Measurements from ENCODE around the gene SULT1C4.

Gene SULT1C4

DNA sequence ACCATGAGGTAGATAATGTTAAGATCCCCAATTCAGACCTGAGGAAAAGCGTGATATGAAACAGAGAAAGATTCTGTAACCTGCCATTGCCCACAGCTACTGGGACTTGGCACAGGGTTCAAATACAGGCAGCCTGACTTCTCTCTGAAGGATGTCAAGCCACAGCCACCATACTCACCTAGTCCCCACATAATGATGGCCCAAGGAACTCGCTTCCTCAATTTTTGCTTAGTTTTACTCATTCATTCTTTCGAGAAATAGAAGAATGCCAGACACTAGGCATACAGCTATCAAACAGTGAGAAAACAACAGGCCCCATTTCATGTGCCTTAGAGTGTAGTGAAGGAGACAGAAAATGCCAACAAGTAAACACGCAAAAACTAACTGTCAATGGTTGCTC, 980 bp upstream of the SULT1C4 start:
- no peak for DNase-seq

DNA sequence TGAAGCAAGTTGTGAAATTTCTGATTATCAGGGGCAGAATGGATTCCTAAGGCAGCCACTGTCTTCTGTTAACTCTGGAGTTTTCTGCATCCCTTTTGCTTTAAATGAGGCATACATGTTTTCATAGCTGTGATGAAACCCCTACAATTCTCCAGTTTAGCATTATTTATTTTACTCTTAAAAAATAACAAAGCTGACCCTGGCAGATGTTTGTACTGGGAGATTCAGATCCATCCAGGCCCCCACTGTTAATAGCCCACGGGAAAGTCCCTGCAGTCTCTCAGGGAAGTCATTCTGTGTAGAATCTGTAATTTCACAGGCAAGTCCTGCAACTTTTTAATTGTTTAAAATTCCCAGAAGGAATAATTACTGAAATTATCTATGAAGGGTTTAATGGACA, 353 bp upstream of the SULT1C4 start:
- DNase-seq: no peak

DNA sequence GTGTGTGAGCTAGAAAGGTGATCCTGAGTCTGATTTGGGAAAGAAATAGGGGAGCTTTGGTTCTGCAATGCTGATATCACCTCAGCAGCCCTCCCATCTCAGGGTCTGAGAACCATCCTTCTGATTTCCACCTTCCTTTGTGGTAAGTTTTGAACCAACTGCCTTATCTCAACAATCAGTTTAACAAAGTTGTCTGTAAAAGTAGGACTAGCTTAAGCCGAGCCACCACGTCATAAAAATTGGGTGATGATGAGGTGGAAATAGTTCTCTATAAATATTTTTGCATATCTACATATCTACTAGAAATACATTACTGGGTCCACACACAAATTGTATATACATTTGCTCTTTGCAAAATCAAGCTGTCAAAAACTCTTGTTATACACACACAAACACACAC, 1.1 kb downstream of the SULT1C4 start:
- DNase-seq: no peak

DNA sequence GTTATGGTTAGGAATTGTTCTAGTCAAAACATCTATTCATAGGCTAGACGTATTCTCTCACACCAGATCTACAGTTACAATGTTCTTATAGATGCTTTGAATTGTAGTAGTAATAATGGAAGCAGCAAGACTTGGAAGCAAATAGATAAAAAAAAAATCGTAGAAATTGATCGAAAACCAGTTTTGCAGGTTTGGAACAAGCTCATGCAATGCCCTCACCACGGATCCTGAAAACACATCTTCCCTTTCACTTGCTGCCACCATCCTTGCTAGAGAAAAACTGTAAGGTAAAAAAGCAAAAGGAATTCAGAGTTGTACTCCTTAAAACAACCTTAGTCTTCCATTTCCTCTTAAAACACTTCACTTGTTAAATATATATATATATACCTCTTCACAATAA, 4.4 kb downstream of the SULT1C4 start:
- no peak for DNase-seq

DNA sequence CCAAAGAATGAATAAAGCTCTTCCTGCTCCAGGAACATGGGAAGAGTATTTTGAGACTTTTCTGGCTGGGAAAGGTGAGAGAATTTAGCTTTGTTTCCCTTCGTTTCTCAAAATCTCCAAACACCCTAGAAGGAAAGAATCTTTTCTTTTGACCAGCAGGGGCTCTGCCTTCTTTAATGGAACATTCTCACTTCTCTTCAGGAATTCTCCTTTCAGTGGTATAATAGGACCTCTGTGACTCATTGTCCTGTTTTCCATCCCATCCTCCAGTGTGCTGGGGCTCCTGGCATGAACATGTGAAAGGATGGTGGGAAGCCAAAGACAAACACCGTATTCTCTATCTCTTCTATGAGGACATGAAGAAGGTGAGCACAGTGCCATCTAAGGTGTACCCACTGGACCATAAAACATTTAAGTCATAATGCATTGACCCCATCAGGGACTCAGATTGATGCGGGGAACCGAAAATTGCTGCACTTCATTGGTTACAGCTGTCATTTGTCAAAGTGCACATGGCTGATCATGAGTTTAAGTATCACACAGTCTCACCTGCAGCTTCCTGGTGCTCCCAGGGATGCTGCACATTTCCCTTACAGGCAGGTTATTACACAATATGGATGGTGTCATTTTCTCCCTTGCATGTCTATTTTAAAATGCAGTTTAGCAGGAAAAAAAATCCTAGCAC, 5.5 kb downstream of the SULT1C4 start:
- DNase-seq: no peak

DNA sequence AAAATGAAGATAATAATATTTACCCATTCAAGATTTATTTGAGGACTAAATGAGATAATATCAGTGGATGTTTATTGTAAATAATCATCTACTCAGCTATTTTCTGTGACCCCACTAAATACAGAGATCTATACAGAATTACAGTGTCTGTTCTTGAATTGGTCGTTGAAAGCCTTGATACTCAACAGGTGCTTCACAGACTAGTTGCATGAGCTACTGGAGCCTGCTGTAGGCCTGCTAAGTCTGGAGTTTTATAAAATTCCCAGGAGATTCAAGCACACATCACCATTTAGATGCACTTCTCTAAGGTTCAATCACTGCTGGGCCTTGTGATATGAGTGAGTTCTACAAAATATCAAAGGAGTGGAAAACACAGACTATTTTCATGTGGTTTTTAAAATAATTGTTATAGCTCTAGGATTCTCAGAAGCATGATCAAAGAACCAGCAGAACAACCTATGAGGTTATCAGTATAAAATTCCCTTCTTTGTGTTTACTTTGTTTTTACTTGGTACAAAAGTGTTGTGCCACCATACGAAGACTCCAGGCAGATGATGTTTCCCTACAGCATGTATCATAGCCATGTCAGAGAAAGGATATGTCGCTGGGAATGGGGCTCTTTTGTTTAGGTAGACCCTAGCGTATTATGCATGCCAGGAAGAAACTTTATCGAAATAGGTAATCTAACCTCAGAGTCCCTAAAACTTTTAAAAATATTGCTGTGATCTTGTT, 7.1 kb downstream of the SULT1C4 start:
- no peak for DNase-seq

DNA sequence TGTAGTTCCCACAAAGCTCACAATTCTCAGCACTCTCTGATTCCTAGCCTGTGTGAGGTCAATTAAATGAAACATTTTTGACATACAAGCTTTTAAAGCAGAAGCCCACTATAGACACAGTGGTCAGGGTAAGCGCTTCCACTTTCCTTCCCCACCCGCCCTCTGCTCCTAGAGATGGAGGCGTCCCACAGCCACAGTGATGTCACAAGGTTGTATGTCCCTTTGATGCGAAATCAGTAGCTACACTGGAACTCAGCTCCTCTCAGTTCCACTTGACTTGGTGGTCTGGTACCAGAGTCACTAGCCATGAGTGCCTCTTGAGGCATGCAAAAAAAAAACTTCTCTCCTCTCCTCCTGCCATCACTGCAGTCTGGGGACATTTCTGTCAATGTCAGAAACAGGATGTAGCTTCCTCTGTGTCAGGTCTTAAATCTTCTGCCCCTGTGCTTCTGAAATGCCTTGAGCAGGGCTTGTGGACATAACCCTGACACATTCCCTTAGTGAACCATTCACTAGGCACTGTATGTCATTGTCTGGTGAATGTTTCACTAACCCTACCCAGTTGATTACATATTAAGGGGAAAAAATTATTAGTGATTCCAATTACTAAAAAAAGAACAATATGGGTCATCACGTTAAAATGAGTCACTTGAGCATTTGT, 7.8 kb downstream of the SULT1C4 start:
- no peak for DNase-seq

DNA sequence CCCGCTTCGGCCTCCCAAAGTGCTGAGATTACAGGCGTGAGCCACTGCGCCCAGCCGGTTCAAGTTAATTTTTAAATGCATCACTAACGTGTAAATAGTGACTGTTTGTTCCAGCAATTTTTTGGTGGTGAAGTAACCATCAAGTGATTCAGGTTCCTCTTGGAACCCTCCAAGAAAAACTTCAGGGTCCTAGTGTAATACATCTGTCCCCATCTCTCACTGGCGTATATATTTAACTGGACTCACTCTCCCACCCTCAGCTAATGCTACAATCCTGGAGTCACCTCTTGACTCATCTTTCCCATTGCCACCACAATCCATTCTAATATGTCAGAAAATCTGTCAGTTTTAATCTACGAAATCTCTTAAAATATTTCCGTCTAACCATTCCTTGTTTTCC, 10.3 kb downstream of the SULT1C4 start:
- DNase-seq: no peak

DNA sequence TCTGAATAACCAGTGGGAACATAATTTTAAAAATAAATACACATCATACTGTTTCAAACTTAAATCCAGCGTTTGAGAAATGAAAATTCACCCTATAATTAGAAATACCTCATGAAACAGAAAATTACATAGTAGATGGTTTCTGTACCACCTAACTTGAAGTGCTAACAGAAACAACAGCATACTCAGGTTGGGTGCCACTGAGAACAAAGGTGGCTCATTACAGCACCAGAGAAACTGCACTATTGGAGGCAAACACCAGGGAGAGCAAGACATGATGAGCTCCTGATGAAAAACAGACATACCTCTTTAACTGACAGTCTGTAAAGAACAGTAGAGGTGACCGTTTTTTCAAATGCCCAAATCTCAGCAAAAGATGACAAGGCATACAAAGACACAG, 12.6 kb downstream of the SULT1C4 start:
- DNase-seq: no peak

DNA sequence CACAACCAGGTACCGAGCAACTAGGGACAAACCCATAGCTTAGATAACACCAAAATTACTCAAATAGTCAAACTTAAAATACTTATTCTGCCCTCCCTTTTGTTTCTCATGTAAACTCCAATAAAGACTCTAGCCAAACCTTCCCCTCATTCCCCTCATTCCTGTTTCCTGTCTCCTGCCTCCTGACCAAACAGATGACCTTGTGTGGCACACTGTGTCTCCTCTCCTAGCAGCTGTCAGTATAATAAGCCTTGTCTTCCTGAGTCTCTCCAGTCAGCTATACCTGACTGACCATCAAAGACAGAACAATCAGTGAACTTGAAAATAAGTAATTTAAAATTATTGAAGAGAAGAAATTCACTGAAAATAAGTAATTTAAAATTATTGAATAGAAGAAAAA, 14.3 kb downstream of the SULT1C4 start:
- DNase-seq: no peak

DNA sequence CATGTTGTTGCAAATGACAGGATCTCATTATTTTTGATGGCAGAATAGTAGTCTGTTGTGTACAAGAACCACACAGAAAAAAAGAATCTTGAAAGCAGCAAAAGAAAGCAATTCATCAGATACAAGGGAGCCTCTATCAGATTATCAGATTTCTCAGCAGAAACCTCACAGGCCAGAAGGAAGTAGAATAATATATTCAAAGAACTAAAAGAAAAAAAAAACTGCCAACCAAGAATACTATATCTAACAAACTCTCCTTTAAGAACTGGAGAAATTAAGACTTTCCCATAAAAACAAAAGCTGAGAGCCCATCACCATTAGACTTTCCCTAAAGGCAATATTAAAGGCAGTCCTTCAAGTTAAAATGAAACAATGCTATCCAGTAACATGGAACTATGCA, 15.4 kb downstream of the SULT1C4 start:
- DNase-seq: no peak

DNA sequence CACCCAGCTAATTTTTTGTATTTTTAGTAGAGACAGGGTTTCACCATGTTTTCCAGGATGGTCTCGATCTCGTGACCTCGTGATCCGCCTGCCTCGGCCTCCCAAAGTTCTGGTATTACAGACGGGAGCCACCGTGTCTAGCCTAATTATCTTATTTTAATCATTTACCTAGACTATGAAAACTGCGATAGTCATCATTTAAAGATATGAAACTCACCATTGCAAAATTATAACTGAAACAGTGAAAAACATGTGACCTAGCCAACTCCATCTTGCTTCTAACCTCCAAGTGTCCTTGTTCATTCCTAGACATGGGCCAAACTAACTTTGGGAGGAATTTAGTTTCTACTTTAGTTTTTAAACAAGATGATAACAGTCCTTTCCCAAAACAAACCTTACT, 17.4 kb downstream of the SULT1C4 start:
- no peak for DNase-seq

DNA sequence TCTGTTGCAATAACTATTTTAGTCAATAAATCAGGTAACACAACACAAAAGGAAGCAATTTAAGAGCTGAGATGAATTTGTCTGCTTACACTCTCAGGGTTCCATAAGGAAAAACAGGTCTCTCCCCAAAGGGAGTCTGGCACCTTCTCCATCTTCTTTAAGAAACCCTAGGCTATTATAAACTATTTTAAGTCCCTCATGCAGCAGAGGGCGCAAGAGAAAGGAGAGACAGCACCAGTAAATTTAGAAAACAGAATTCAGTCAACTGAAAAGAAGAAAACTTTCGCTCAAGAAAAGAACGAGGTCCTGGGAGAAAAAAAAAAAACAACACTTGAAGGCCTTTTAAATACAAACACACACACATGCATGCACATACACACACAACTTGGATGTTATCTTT, 19.1 kb downstream of the SULT1C4 start:
- DNase-seq: peak; percentile 28

DNA sequence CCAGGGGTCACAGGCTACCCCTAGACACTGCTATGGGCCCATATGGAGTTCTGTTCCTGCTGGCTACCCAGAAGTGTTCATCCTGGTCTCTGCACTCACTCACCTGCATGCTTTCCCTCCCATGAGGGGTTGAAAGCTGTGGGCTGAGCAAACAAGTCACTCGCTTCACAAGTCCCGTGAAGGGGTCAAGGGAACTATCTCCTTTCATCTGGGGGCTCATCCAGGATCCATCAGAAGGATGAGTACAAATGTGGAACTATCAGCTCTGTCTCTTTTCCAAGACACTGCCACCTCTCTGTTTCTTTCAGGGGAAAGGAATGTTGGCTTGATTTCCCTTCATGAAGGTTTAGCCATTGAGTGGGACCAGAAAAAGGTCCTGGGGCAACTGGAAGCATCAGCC, 21.7 kb downstream of the SULT1C4 start:
- DNase-seq: no peak

DNA sequence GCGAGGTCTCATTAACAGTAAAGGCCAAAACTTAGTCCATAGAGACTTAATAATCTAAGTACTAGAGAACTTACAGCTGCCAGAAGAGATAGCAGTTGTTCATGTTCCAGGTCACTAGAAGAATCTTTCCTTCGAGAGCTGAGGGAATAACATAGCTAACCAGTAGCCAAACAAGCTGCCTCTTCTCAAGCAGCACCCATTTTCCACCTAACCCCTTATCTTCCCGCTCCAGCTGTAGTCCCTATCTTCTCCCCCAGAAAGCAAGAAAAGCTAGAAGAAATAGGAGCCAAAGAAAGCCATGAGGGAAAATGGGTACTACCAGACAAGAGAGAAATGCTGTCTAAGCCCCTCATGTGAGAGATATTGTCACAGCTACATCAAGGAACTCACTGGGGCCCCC, 24.0 kb downstream of the SULT1C4 start:
- no peak for DNase-seq

DNA sequence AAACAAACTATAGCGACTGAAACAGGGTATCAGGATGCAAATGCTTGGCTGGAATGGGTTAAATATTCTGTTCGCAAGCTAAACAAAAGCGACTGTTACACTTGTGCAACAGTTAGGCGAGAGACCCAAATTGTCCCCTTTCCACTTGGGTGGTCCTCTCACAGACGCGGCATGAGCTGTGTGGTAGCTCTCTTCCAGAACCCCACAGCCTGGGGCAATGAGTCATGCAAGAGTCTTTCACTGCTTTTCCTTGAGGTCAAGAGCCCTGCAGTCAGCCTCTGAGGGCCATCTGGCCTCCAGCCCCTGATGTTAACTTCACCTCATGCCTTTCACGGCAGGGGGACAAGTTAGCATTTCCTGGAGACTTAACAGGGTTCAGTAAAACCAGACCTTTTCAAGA, 25.7 kb downstream of the SULT1C4 start:
- DNase-seq: no peak

DNA sequence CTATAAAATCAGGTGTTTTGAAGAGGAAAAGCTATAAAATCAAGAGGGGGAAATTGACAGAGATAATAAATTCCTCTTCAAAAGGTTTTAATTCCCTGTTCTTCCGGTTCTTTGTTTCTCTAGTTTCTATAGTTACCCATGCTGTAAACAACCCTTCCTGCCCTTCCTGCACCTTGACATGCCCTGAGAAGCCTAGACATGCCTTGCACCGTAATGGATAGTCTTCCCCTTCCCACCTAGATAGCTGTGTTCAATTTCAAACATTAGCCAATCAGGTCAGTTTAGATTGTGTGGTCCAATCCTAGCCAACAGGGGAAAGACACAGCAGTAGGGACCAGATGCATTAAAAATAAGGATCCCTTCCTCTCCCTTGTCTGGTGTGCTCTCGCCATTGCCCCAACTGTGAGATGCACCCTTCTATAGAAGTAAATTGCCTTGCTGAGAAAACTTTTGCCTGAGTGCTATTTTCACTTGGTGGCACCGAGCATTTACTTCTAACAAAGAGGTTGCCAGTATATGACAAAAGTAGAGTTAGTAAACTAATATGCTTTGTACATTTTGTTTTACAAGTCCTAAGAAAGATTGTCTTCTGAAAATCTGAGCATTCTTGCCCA, 27.1 kb downstream of the SULT1C4 start:
- DNase-seq: no peak

DNA sequence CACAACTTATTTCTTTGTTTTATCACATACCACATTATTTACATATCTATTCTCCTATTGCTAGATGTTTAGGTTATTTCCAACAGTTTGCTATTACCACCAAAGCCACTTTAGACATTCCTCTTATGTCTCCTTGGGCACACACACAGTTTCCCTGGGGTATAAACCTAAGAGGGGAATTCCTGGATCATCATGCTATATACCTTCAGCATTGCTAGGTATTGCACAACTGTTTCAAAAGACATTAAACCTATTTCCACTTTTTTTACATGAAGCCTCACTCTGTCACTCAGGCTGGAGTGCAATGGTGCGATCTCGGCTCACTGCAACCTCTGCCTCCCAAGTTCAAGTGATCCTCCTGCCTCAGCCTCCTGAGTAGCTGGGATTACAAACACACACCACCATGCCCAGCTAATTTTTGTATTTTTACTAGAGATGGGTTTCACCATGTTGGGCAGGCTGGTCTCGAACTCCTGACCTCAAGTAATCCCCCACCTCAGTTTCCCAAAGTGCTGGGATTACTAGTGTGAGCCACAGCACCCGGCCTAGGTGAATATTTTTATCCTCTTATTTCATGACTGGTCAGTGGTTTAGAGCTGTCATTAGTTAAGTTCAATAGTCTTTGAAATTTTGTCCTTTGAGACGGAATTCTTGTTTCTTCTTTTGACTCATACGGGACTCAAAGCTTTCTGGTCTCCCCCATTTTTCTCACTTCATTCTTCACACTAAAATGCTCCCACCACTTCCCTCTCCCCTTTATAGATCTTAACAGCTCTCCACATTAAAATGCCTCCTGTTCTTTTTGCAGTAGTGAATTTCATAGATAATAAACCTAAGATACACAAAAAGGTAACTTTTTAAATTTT, 30.3 kb downstream of the SULT1C4 start:
- no peak for DNase-seq

DNA sequence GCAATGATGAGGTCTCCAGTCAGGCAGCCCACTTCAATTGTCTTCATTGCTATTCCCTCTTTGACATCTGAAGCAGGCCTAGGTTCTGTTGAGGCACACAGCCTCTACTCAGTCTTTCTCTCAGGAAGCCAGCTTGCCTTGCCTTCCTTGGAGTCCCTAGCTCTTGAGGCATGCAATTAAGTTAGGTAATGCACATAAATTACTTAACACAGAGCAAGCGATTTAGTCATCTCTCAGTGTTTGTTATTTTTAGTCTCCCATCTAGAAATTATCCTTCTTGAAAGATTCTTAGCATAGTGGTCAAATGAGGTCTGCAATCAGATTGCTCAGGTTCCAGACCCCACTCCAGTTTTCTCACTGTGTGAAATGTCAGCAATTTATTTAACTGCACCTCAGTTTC, 32.0 kb downstream of the SULT1C4 start:
- DNase-seq: no peak

DNA sequence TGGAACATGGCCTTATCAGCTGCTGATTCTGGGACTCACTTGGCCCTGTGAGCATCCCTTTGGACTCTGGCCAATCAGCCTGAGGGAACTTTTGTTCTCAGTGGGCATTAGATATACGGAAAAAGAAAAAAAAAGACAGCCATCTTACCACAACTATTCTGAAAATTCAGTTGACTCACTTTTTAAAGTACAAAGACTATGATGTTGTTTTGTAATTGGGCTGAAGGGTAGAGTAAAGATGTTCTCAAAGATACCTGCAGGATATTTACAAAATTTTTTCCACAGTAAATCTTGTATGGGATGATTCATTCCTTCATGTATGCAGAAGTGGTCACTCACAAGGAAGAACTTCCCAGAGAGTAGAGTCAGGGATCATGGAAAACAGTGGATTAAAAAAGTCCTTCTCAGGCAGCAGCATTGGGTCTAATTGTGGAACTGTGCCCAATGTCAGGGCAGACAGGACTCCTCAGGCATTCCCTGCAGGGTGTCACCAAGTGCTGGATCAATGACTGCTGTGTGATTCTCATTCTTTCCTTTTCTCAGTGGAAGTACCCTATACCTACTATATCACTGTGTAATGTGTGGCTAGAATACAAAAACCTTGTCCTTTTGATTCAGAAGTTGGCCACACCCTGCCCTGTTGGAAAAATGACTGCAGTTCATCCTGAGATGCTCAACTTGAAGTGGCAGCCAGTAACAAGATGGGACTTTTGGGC, 35.4 kb downstream of the SULT1C4 start:
- no peak for DNase-seq

DNA sequence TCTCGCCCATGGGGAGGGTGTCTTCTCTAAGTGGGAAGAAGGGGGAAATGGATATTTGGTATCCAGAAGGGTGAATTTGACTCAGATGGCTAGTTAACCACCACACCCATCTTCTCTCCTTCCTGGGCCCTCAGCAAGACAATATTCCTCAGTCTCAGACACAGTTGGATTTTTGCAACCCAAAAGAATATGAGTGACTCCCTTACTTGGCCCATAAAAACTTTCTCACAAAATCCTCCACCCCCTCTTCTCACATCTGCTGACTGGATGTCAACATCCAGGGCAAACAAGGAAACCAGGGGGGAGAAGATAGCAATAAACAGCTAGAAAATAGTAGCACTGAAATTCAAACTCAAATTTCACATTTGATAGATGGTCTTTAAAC, 35.9 kb downstream of the SULT1C4 start:
- no peak for DNase-seq

DNA sequence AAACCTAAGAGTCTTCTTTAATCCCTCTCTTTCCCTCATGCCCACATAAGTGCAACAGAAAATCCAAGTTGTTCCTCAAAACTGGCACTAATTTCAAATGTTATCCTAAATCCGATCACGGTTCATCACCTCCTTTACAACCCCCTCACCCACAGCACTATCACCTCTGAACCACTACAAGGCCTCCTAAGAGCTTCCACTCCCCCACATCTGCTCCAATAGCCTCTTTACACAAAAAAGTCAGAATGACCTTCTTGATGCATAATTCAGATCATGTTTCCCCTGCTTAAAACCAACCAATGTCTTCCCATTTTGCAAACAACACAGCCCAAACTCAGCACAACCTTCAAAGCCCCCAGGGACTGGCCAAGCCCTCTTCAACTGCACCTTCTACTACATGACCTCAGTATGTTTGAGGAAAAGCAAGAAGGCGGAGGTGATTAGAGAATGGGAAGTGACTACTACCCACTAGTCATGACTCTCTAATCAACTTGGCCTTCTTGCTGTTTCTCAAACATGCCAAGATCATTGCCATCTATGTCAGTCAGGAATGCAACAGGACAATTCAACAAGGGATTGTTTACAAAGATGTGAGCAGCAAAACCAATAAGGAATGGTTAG, 36.6 kb downstream of the SULT1C4 start:
- no peak for DNase-seq

Data from RPMI8226 (cell line).